ENCODE data around the gene TNNI3. TPM values are rescaled to one million over a fixed set of nuclear protein-coding genes. Genes with fewer than 3 reads are reported as not detected.

The TNNI3 gene
- total and polyA plus RNA-seq, 5 experiments from 2014 or later, result not detected

Small RNA genes within 50 kb of the gene (microRNA-seq; reads per million reads assigned to microRNA genes)
- not detected for gene MIR7975 (ENCODE audit: borderline microRNAs expressed)

Other genes starting within 250 kb of the TNNI3 start
- not detected for gene NLRP7, start 210.2 kb downstream of the TNNI3 start, total RNA-seq
- gene NLRP7, start 210.2 kb downstream of the TNNI3 start, polyA plus RNA-seq, result under 1 TPM in 1 of 3 donors, not detected in 2; 0.09 TPM
- 10 to 100 TPM; 19.6 to 20.5 TPM for gene NLRP2, start 191.4 kb downstream of the TNNI3 start, total RNA-seq
- gene NLRP2, start 191.4 kb downstream of the TNNI3 start, polyA plus RNA-seq, result 1 to 10 TPM; 1.6 to 7.0 (median 1.7) TPM
- under 1 TPM; 0.31 to 0.69 TPM for gene GP6, start 119.5 kb downstream of the TNNI3 start, total RNA-seq
- under 1 TPM in 1 of 3 donors, not detected in 2; 0.08 TPM for gene GP6, start 119.5 kb downstream of the TNNI3 start, polyA plus RNA-seq
- 10 to 100 TPM; 24.3 to 26.1 TPM for gene RDH13, start 94.6 kb downstream of the TNNI3 start, total RNA-seq
- 10 to 100 TPM in 1 of 3 donors, 1 to 10 TPM in 2; 4.3 to 18.0 (median 5.3) TPM for gene RDH13, start 94.6 kb downstream of the TNNI3 start, polyA plus RNA-seq
- gene EPS8L1, start 81.9 kb downstream of the TNNI3 start, total RNA-seq, result under 1 TPM in 1 of 2 experiments, not detected in 1; 0.39 TPM
- gene EPS8L1, start 81.9 kb downstream of the TNNI3 start, polyA plus RNA-seq, result 1 to 10 TPM in 1 of 3 donors, under 1 TPM in 2; 0.81 to 2.1 (median 0.85) TPM
- gene PPP1R12C, start 40.1 kb downstream of the TNNI3 start, total RNA-seq, result 100 to 1,000 TPM; 140 to 141 TPM
- gene PPP1R12C, start 40.1 kb downstream of the TNNI3 start, polyA plus RNA-seq, result 1 to 10 TPM; 2.7 to 6.2 (median 3.9) TPM
- not detected for gene TNNT1, start 8.5 kb downstream of the TNNI3 start, total RNA-seq
- gene TNNT1, start 8.5 kb downstream of the TNNI3 start, polyA plus RNA-seq, result not detected
- gene DNAAF3, start 8.9 kb upstream of the TNNI3 start, total RNA-seq, result not detected
- gene DNAAF3, start 8.9 kb upstream of the TNNI3 start, polyA plus RNA-seq, result not detected
- gene SYT5, start 22.6 kb upstream of the TNNI3 start, total RNA-seq, result not detected
- gene SYT5, start 22.6 kb upstream of the TNNI3 start, polyA plus RNA-seq, result under 1 TPM; 0.09 to 0.56 (median 0.25) TPM
- gene PTPRH, start 51.8 kb upstream of the TNNI3 start, total RNA-seq, result not detected
- not detected for gene PTPRH, start 51.8 kb upstream of the TNNI3 start, polyA plus RNA-seq
- 10 to 100 TPM; 17.7 to 20.9 TPM for gene TMEM86B, start 71.0 kb upstream of the TNNI3 start, total RNA-seq
- gene TMEM86B, start 71.0 kb upstream of the TNNI3 start, polyA plus RNA-seq, result 1 to 10 TPM in 1 of 3 donors, under 1 TPM in 2; 0.17 to 2.3 (median 0.54) TPM
- 100 to 1,000 TPM; 167 to 168 TPM for gene PPP6R1, start 101.3 kb upstream of the TNNI3 start, total RNA-seq
- gene PPP6R1, start 101.3 kb upstream of the TNNI3 start, polyA plus RNA-seq, result 100 to 1,000 TPM in 1 of 3 donors, 10 to 100 TPM in 2; 57.3 to 131 (median 60.9) TPM
- gene HSPBP1, start 122.4 kb upstream of the TNNI3 start, total RNA-seq, result 10 to 100 TPM; 20.3 to 20.4 TPM
- gene HSPBP1, start 122.4 kb upstream of the TNNI3 start, polyA plus RNA-seq, result 10 to 100 TPM; 38.6 to 44.8 (median 42.5) TPM
- 1 to 10 TPM; 1.9 to 2.9 TPM for gene BRSK1, start 126.3 kb upstream of the TNNI3 start, total RNA-seq
- gene BRSK1, start 126.3 kb upstream of the TNNI3 start, polyA plus RNA-seq, result under 1 TPM in 1 of 3 donors, not detected in 2; 0.24 TPM
- not detected for gene TMEM150B, start 167.6 kb upstream of the TNNI3 start, total RNA-seq
- not detected for gene TMEM150B, start 167.6 kb upstream of the TNNI3 start, polyA plus RNA-seq
- gene KMT5C, start 182.1 kb upstream of the TNNI3 start, total RNA-seq, result 10 to 100 TPM; 19.2 to 21.8 TPM
- 1 to 10 TPM; 1.7 to 2.5 (median 2.1) TPM for gene KMT5C, start 182.1 kb upstream of the TNNI3 start, polyA plus RNA-seq
- not detected for gene COX6B2, start 197.0 kb upstream of the TNNI3 start, total RNA-seq
- not detected for gene COX6B2, start 197.0 kb upstream of the TNNI3 start, polyA plus RNA-seq
- gene GARIN5B, start 205.5 kb upstream of the TNNI3 start, total RNA-seq, result not detected
- gene GARIN5B, start 205.5 kb upstream of the TNNI3 start, polyA plus RNA-seq, result not detected
- gene IL11, start 212.7 kb upstream of the TNNI3 start, total RNA-seq, result under 1 TPM in 1 of 2 experiments, not detected in 1; 0.21 TPM
- gene IL11, start 212.7 kb upstream of the TNNI3 start, polyA plus RNA-seq, result not detected
- gene TMEM190, start 219.1 kb upstream of the TNNI3 start, total RNA-seq, result not detected
- gene TMEM190, start 219.1 kb upstream of the TNNI3 start, polyA plus RNA-seq, result not detected
- 10 to 100 TPM in 1 of 2 experiments, 1 to 10 TPM in 1; 10.0 to 10.2 TPM for gene TMEM238, start 226.6 kb upstream of the TNNI3 start, total RNA-seq
- gene TMEM238, start 226.6 kb upstream of the TNNI3 start, polyA plus RNA-seq, result 1 to 10 TPM; 1.1 to 1.5 (median 1.3) TPM
- 1,000 to 10,000 TPM; 2,967 to 2,995 TPM for gene RPL28, start 228.2 kb upstream of the TNNI3 start, total RNA-seq
- gene RPL28, start 228.2 kb upstream of the TNNI3 start, polyA plus RNA-seq, result 1,000 to 10,000 TPM in 1 of 3 donors, 100 to 1,000 TPM in 2; 559 to 1,017 (median 787) TPM

Data from naive thymus-derived CD8-positive, alpha-beta T cell (primary cell).